ENCODE measurements around the gene TSSK3. TPM values are rescaled to one million over a fixed set of nuclear protein-coding genes. Genes with fewer than 3 reads are reported as not detected.

Gene TSSK3
- total and polyA plus RNA-seq, 2 of the 8 experiments (the other 6 are each of a cell fraction or from before 2014, with no cell fraction given), result 1.2 TPM

DNA sequence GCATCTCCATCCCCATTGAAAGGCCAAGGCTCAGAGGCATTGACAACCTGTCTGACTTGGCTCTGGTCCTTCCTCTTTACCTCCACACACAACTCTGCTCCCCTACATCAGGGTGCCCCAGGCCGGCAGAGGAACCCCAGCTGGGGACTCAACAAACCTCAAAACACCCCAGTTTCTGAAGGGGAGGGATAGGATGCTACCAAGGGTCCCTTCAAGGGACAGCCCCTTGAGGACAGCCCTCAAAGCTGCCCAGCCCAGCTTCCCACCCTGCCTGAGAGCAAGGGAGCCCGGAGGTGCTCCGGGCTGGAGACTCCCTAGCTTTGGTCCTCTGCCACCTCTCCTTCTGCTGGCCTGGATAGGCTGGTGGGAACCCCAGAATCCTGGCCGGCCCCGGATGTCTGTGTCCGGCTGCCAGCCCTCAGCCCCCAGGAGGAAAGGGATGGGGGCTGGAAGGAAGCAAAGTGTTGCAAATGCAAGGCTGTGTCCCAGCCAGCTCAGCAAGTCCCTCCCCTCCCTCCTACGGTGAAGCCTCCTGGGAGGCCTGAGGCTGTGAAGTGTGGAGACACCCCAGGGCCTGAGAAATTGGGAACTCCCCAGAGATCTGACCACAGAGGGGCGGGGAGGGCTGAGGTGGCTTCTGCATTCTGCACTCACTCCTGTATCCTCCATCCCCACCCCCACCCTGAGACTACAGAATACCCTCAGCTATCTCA lies 25.2 kb upstream of the TSSK3 start:
- 0 out of 2 replicates have a peak overlapping the region, but pooled peaks have one; percentile 62 for H2BK12ac ChIP-seq (ENCODE audit: low read depth, low read length)
- peaks cover 2% of the 10 kb centered on the region; the same call in 1 of the 2 replicates for H3K79me1 ChIP-seq (ENCODE audit: low read depth, low read length)
- no peak overlapping the region for H3K14ac ChIP-seq (ENCODE audit: insufficient read length)
- peaks cover 4 to 21% of the 10 kb centered on the region in 2 experiments; a peak in 3 of 4 replicates for H3K79me2 ChIP-seq (ENCODE audit: control insufficient read depth in 1 of 2, insufficient read depth in 2 of 2, low read length in 2 of 2)
- TF ChIP-seq RXRA (IDR thresholded peaks at IDR 0.05; ENCODE audit: insufficient read depth, low read depth, low read length) (no peak), NANOG (IDR thresholded peaks at IDR 0.05; ENCODE audit: insufficient read depth, low read depth, low read length, poor library complexity, severe bottlenecking) (no peak), CTCF (IDR thresholded peaks at IDR 0.05; ENCODE audit: control extremely low read depth in 1 of 3, insufficient read depth in 1 of 3, low read depth in 1 of 3, low read length in 3 of 3) (no peak), JUN (IDR thresholded peaks at IDR 0.05; ENCODE audit: low read depth, low read length) (no peak), CREB1 (IDR thresholded peaks at IDR 0.05) (no peak), SP4 (IDR thresholded peaks at IDR 0.05; ENCODE audit: low read length) (no peak), SIRT6 (IDR thresholded peaks at IDR 0.05; ENCODE audit: low read length) (no peak), FOSL1 (IDR thresholded peaks at IDR 0.05; ENCODE audit: insufficient read depth, low read depth, low read length) (no peak), ZNF274 (IDR thresholded peaks at IDR 0.05; ENCODE audit: borderline replicate concordance, extremely low read depth, low read length) (no peak)
- peaks cover 9 to 12% of the 10 kb centered on the region in 2 experiments for H4K20me1 ChIP-seq (replicated peaks in 1 of 2; ENCODE audit: control insufficient read depth in 1 of 2, insufficient read depth in 2 of 2, low read length in 2 of 2)
- 89% methylated on average over 8 of the region's 8 CpGs; no CpG with 5 or more reads in 1 of the 2 experiments for WGBS, 2 experiments (ENCODE audit: extremely low coverage in 1 of 2, insufficient coverage in 1 of 2, insufficient read length in 1 of 2, insufficient replicate concordance in 2 of 2, low coverage in 1 of 2, low lambda C conversion rate in 2 of 2, missing lambda C conversion rate in 1 of 2)
- H2AFZ ChIP-seq (ENCODE audit: low read length), result no peak overlapping the region
- ChIA-PET POLR2A (ENCODE audit: partially characterized antibody) (interaction anchor here (0.6 to 13.4 kb wide), 19 partner anchors 9 to 271 kb away, joined by 3 to 321 read pairs (median 7); partner anchors contain the start of genes BSDC1, CCDC28B, EIF3I and FAM167B), CTCF (ENCODE audit: partially characterized antibody) (interaction anchor here (0.6 to 1.7 kb wide), 8 partner anchors 9 to 122 kb away, joined by 3 to 5 read pairs (median 4); no protein-coding TSS in a partner anchor)
- peak overlapping the region; percentile 6; the same call in 1 of the 2 replicates for H2AK5ac ChIP-seq (ENCODE audit: low read depth, low read length)
- peak overlapping the region; percentile 4 for H4K91ac ChIP-seq (replicated peaks; ENCODE audit: insufficient read length, low read length)
- peaks cover 0 to 7% (median 2%) of the 10 kb centered on the region in 4 experiments; a peak in 4 of 7 replicates for H3K27me3 ChIP-seq (replicated peaks in 1 of 4; ENCODE audit: control insufficient read depth in 3 of 4, extremely low read depth in 1 of 4, insufficient read depth in 3 of 4, low read length in 3 of 4)
- peaks cover 4 to 28% (median 10%) of the 10 kb centered on the region in 4 experiments; a peak in 6 of 8 replicates for H3K36me3 ChIP-seq (ENCODE audit: control insufficient read depth in 2 of 4, insufficient read depth in 4 of 4, low read length in 3 of 4)
- H2BK120ac ChIP-seq (replicated peaks; ENCODE audit: low read depth, low read length), result no peak overlapping the region
- H3K23ac ChIP-seq (ENCODE audit: insufficient read length), result no peak overlapping the region
- no peaks in the 10 kb centered on the region for H3K9me3 ChIP-seq (ENCODE audit: insufficient read depth in 2 of 2, low read depth in 1 of 2, low read length in 1 of 2)
- H3K23me2 ChIP-seq (ENCODE audit: low read depth, low read length), result peaks cover 10% of the 10 kb centered on the region; the same call in 1 of the 2 replicates
- H3K9ac ChIP-seq (replicated peaks in 1 of 4; ENCODE audit: extremely low read depth in 1 of 4, low read depth in 3 of 4, low read length in 3 of 4), result no peak overlapping the region
- FAIRE-seq (no peak), DNase-seq (ENCODE audit: low read depth in 1 of 2, low spot score in 2 of 2) (no peak)
- H2BK5ac ChIP-seq (ENCODE audit: low read depth, low read length), result no peak overlapping the region
- H4K5ac ChIP-seq (ENCODE audit: insufficient read length, low read depth, low read length), result no peak overlapping the region
- H4K8ac ChIP-seq (ENCODE audit: extremely low read depth, insufficient read depth, low read length), result no peak overlapping the region
- peak overlapping the region; percentile 53 to 73 for H3K4me2 ChIP-seq (ENCODE audit: insufficient read depth in 1 of 2, low read depth in 2 of 2, low read length in 2 of 2)
- H3K18ac ChIP-seq (ENCODE audit: extremely low read depth, low read length), result peak overlapping the region; percentile 78
- 0 out of 2 replicates have a peak overlapping the region, but pooled peaks have one; percentile 86 for H2BK20ac ChIP-seq (ENCODE audit: low read length)
- H2BK15ac ChIP-seq (ENCODE audit: low read length), result peak overlapping the region; percentile 75
- H3K4ac ChIP-seq (replicated peaks; ENCODE audit: insufficient read length, low read depth, low read length), result no peak overlapping the region
- no peak overlapping the region for H3K56ac ChIP-seq (replicated peaks; ENCODE audit: insufficient read length, low read depth, low read length)
- H3K4me3 ChIP-seq (ENCODE audit: extremely low read depth in 1 of 4, insufficient read depth in 2 of 4, low read depth in 3 of 4, low read length in 4 of 4), result peak overlapping the region in 1 of 4 experiments; percentile 93; a peak in 2 of 8 replicates
- no peak overlapping the region for H3K27ac ChIP-seq (ENCODE audit: low read depth, low read length)
- peaks cover 5 to 35% (median 27%) of the 10 kb centered on the region in 4 experiments for H3K4me1 ChIP-seq (replicated peaks in 1 of 4; ENCODE audit: control insufficient read depth in 3 of 4, insufficient read depth in 4 of 4, low read length in 3 of 4)

Measured in H1 (cell line).